Measurements from ENCODE around the gene SAMD4A.

GRCh38 chr14:54642121-54642520, 75.2 kb downstream of the SAMD4A start:
- no peak for TF ChIP-seq L3MBTL2 (conservative IDR thresholded peaks at IDR 0.05)
- no peak for TF ChIP-seq FOXK2 (IDR thresholded peaks at IDR 0.05)
- TF ChIP-seq TARDBP (IDR thresholded peaks at IDR 0.05), result no peak
- no peak for TF ChIP-seq SUZ12 (IDR thresholded peaks at IDR 0.05)
- TF ChIP-seq FOXA1 (IDR thresholded peaks at IDR 0.05), result no peak

All from HEK293T (cell line).